GM21390 (cell line): Measurements from ENCODE around the gene ADCY4.
A peak's percentile ranks its signal among the peaks of the same experiment; 100 is the strongest.
"Not testable (repeated sequence)": the region's sequence is repeated elsewhere in the genome, so short reads cannot be mapped to it uniquely, and the experiment has no call there.

Experiments
- ATAC-seq: cut with Tn5 transposase; IDR thresholded peaks from one replicate; pipeline ENCODE4 v1.9.1; 2021; ENCODE audit not compliant: unreplicated experiment

The ADCY4 gene

GRCh38 chr14:24339284-24340151, 4.6 kb upstream of the ADCY4 start, which contains the start of gene RIPK3:
TSS of gene RIPK3 (minus strand) at chr14:24339991. CDS start at chr14:24339826, 165 bp downstream.
- ATAC-seq: peak; percentile 94

DNA sequence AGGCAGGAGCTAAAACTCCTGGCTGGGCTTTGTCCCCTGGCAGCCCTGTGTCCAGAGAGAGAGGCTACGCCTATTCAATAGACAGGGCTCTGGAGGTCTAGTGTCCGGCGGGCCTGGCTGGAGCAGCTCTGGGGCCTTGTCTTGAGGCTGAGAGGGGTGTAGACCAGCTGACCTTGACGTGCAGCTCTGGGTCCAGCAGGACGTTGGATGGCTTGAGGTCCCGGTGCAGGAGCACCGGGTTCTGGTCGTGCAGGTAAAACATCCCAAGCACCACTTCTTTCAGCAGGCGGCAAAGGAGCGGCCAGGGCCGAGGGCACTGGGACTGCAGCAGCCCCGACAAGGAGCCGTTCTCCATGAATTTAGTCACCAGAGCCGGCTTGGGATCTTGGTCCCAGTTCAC, 4.0 kb upstream of the ADCY4 start:
- no peak for ATAC-seq

- no peak for ATAC-seq
These were observed 2.9 kb upstream of the ADCY4 start for GRCh38 chr14:24337824-24338175.

GRCh38 chr14:24337144-24337823, 2.4 kb upstream of the ADCY4 start:
- no peak for ATAC-seq

DNA sequence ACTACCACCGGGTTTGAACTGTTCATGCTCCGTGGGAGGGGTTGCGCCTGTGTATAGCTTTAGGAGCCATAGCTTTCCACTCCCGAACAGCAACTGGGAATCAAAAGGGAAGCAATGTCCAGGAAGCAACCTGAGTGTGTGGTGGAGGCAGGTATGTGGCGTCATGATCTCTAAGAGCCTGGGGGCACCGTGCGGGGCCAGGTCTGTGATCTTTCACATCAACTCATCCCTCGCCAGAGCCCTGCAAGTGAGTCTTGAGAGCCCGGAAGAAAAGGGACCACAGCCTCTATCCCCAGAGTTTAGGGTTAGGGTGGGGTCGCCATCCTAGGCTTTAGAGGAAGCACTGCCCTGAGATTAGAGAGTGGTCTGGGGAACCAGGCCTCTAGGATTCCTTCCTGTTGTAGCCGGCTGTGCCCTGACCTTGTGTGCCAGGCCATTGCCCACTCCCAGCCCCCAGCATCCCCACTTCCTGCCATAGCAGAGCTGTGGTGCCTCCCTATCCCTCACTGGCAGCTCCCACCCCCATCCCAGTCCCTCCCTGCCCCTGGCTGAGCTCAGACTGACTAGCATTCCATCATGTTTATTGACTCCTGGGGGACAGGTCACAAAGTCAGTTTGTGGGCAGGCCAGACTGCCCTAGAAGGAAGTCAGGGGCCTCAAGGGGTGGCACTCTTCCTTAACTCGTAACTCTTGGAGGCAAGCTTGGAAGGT, 745 bp upstream of the ADCY4 start:
- no peak for ATAC-seq

GRCh38 chr14:24332268-24332993, 2.4 kb downstream of the ADCY4 start:
- ATAC-seq: peak; percentile 86

DNA sequence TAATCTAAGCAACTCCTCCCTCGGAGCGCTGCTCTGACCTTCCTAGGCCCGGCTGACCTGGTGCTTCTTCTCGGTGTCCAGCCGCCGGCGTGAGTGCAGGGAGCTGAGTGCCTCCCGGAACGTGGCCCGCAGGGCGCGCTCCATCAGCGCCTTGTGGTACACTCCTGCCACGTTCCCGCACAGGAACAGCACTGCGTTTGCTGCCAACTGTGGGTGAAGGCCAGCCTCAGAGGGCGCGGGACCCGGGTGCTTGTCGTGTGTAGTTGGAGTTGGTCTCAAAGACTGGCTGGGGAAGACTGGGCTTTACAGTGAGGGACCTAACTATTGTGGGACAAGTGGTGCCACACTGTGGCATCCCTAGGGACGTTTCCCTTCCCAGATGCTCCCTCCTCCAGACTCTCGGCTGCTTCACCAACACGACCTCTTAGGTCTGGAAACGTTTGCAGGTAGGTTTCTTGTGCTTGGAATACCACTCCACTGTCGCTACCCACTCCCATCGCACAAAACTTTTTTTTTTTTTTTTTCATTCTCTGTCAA, 3.1 kb downstream of the ADCY4 start:
- peak; percentile 1 for ATAC-seq

GRCh38 chr14:24330973-24331674, 3.7 kb downstream of the ADCY4 start:
- ATAC-seq: no peak

GRCh38 chr14:24329736-24330135, 5.1 kb downstream of the ADCY4 start:
- no peak for ATAC-seq

DNA sequence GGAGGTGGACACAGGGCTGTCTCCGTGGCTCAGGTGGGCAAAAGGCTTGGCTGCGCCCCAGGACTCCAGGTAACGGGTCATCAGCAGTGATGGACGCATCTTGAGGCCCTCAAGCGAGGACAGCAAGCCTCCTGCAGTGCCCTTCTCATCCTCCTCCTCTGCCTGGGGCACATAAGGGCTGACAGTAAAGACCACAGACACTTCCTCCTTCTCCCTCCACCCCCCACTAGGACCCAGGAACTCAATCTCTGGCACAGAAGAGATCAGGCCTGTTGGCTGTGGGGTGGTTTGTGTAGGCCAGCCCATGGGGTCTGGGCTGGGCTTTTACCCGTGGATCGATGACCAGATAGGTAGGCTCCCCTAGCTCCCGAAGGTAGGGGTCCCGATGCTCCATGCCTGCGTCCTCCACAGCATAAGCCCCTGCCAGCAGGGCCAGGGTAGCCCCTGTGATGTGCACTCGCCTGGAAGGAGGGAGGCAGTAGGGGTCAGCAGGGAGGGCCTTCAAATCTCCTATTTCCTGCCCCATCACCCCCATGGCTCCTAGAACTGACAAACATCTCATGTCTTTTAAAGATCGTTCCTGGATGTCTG, 5.7 kb downstream of the ADCY4 start:
- no peak for ATAC-seq

DNA sequence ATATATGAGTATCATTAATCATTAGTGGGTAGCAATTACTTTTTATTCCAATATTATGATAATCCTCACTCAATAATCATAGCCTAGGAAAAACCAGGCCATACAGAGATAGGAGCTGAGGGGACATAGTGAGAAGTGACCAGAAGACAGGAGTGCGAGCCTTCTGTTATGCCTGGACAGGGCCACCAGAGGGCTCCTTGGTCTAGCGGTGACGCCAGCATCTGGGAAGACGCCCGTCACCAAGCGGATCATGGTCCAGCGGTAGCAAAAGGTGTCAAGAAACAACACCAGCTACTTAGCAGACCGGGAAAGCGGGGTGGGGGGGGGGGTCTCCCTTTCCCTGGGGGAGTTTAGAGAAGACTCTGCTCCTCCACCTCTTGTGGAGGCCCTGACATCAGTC, 7.0 kb downstream of the ADCY4 start:
- ATAC-seq: not testable (repeated sequence)

GRCh38 chr14:24327303-24327702, 7.6 kb downstream of the ADCY4 start:
- no peak for ATAC-seq

- no peak for ATAC-seq
These were observed 8.9 kb downstream of the ADCY4 start for GRCh38 chr14:24325963-24326362.

DNA sequence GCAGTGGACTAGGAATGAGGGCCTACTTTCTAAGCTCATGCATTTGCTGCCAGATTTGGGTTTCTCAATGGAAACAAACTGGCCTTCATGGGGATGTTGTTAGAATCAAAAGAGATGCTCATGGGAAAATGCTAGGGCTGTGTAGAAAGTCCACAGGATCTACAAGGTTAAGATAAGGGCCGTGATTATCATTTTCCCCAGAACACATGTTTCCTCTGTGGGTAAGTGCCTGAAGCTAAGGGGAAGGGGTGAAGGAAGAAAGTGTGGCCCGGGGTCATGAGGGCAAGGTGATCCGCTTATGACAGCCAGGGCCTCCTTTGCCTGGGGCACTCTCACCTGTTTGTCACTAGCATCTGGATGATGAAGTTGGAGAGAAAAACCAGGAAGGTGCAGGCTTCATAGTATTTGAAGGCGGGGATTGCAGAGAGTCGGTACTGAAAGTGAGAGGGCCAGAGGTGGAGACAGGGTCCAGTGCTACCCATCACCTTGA, 9.8 kb downstream of the ADCY4 start:
- no peak for ATAC-seq

- ATAC-seq: no peak
These were observed 10.8 kb downstream of the ADCY4 start for GRCh38 chr14:24324024-24324423.

GRCh38 chr14:24323341-24323740, 11.5 kb downstream of the ADCY4 start:
- no peak for ATAC-seq

DNA sequence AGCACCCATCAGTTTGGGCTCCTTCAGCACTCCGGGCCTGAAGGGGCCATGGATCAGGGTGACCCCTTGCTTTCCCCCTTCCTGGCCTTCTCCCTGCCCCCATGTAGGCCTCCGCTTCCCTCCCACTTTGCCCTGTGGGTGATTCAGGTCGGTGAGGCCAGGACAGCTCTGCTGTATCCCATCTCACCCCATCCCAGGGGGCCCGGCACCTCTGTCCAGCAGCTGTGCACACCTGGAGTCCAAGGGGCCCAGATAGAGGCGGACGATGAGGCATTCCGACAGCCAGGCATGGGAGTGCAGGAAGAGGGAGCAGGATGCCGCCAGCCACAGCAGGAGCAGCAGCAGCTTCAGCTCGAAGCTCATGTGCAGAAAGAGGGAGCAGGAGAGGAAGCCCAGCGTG, 12.2 kb downstream of the ADCY4 start:
- ATAC-seq: no peak

DNA sequence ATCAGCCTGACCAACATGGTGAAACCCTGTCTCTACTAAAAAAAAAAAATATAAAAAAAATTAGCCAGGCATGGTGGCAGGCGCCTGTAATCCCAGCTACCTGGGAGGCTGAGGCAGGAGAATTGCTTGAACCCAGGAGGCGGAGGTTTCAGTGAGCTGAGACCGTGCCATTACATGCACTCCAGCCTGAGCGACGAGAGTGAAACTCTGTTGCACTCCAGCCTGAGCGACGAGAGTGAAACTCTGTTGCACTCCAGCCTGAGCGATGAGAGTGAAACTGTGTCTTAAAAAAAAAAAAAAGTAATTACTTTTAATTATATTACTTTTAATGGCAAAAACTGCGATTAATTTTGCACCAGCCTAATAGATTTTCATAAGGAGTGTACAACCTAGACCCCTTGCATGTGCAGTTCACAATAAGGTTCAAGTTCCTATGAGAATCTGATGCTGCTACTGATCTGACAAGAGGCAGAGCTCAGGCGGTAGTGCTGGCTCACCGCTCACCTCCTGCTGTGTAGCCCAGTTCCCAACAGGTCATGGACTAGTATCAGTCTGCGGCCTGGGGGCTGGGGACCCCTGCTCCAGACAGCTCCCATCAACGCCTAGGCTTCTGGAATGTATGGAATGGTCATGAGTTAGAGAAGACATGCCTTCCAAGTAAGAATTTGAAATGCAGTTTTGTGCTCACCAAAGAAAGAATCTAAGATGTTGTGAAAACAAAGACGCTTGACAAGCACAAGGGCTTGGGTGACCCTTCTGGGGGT, 13.5 kb downstream of the ADCY4 start:
- no peak for ATAC-seq
